ENCODE measurements around the gene LRRC75A. TPM values are rescaled to one million over a fixed set of nuclear protein-coding genes. Genes with fewer than 3 reads are reported as not detected.

Gene LRRC75A
- total RNA-seq, 1 donor from 2014 or later = 2.9 TPM

GRCh38 chr17:16494059-16494458, 2.1 kb upstream of the LRRC75A start:
- H3K4me3 Mint-ChIP-seq = no peak overlapping the region
- H3K27me3 Mint-ChIP-seq = peaks cover 74% of the 10 kb centered on the region

DNA sequence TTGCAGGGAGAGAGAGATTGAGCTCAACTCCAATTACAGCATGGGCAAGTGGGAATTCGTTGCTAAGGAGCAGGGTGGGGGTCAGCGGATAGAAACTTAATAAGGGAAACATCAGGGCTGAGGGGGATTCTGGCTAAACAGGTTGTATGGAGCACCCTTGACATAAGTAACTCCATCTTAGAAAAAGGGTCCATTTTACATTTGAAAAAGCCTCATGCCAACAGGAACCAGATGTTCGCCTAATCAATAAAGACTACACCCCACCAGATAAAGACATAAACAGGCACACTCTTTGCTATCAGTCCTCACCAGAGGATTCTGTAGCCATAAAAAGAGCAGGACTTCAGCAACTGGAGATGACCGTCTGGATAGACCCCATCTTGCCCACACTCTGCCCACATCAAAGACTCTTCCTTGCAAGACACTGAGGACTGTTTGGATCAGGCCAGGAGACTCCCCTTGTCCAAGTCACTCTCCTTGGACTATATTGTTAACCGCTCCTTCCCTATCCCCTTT, 1.6 kb upstream of the LRRC75A start:
- Mint-ChIP-seq H3K27me3 (peaks cover 79% of the 10 kb centered on the region), H3K4me3 (peak overlapping the region; percentile 88), H3K27ac (no peak overlapping the region), H3K36me3 (no peaks in the 10 kb centered on the region), H3K9me3 (no peaks in the 10 kb centered on the region), H3K4me1 (ENCODE audit: unreplicated experiment) (peaks cover 8% of the 10 kb centered on the region)
- TF ChIP-seq, protein P1, sequence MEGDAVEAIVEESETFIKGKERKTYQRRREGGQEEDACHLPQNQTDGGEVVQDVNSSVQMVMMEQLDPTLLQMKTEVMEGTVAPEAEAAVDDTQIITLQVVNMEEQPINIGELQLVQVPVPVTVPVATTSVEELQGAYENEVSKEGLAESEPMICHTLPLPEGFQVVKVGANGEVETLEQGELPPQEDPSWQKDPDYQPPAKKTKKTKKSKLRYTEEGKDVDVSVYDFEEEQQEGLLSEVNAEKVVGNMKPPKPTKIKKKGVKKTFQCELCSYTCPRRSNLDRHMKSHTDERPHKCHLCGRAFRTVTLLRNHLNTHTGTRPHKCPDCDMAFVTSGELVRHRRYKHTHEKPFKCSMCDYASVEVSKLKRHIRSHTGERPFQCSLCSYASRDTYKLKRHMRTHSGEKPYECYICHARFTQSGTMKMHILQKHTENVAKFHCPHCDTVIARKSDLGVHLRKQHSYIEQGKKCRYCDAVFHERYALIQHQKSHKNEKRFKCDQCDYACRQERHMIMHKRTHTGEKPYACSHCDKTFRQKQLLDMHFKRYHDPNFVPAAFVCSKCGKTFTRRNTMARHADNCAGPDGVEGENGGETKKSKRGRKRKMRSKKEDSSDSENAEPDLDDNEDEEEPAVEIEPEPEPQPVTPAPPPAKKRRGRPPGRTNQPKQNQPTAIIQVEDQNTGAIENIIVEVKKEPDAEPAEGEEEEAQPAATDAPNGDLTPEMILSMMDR (conservative IDR thresholded peaks at IDR 0.05) = no peak
- no peak for DNase-seq (ENCODE audit: extremely low spot score, unreplicated experiment)

More at GRCh38 chr17:16494059-16494458, 2.1 kb upstream of the LRRC75A start:
- no peak for DNase-seq (ENCODE audit: extremely low spot score, unreplicated experiment)
- H3K9me3 Mint-ChIP-seq = no peaks in the 10 kb centered on the region
- TF ChIP-seq, protein P1 (conservative IDR thresholded peaks at IDR 0.05) = no peak
- H3K4me1 Mint-ChIP-seq (ENCODE audit: unreplicated experiment) = peaks cover 3% of the 10 kb centered on the region
- no peaks in the 10 kb centered on the region for H3K36me3 Mint-ChIP-seq
- H3K27ac Mint-ChIP-seq = no peak overlapping the region

DNA sequence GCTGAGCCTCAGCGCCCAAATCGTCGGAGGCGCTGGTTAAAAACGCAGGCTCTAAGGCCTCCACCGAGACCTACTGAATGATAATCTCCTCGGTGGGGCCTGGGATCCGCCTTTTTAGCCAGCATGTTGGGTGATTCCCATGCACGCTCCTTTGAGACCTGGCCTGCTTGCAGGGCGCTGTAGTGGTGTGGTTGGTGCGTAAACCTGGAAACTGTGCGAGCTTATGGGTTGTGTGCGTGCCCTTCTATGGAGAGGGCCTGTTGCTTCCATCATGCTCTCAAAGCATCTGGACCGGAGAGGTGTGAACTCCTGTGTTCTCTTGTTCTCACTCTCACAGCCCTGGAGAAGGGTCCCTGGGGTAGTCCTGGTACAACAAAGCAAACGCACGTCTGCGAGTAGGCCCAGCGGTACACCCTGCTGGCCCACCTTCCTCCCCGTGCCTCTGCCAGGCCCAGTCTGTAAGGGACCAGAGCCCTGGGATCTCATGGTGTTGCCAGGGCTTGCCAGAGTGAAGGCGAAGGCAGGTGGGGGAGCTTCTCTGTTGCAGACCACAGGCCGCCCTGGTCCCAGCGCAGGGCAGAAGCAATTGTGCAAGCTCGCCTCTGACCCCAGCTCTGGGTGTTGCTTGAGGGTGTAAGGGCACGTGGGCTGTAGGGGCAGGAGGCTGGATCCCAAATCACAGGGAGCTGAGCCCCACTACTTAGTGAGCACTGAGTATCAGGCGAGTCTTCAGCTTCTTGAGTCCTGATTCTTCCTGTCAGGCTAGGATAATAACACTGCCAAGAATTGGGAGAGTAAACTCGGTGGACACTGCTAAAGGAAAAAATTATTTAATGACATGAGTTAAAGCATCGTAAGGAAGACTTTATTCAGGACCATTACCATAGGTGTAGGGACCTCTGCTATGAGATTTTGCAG, 879 bp upstream of the LRRC75A start:
- Mint-ChIP-seq H3K36me3 (no peaks in the 10 kb centered on the region), H3K9me3 (no peaks in the 10 kb centered on the region), H3K4me1 (ENCODE audit: unreplicated experiment) (peaks cover 9% of the 10 kb centered on the region), H3K27me3 (peaks cover 73% of the 10 kb centered on the region), H3K27ac (no peak overlapping the region), H3K4me3 (peak overlapping the region; percentile 88)
- no peak for DNase-seq (ENCODE audit: extremely low spot score, unreplicated experiment)
- TF ChIP-seq, protein P1 (conservative IDR thresholded peaks at IDR 0.05) = peak; percentile 27

DNA sequence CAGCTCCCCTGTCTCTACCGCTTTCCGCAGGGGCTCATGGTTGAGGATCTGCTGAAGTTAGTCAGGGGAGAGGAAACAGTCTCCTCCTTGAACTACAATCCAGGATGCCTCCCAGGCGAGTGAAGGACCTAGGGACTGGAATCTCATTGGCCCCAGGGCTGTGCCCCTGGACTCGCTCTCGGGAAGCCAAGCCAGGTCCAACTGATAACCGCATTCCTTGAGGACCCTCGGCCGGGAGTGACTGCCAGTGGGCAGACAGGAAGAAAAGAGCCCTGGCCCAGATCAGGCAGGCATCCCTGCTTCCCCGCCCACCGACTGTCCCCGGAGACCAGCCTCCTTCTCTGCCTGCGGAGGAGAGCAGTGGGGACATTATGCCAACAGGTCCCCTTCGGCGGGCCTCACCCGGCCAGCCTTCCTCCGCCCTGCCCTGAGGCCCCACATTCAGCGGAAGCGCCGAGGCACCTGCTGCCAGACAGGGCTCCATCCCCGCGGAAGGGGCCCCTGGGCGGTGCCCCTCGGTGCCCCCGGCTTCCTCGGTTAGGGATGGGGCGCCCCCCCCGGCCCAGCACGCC, 776 bp downstream of the LRRC75A start:
- no peak overlapping the region for H3K27ac Mint-ChIP-seq
- no peaks in the 10 kb centered on the region for H3K36me3 Mint-ChIP-seq
- TF ChIP-seq, protein P1 (conservative IDR thresholded peaks at IDR 0.05) = no peak
- H3K27me3 Mint-ChIP-seq = peaks cover 67% of the 10 kb centered on the region
- H3K9me3 Mint-ChIP-seq = no peaks in the 10 kb centered on the region
- peaks cover 15% of the 10 kb centered on the region for H3K4me1 Mint-ChIP-seq (ENCODE audit: unreplicated experiment)
- no peak for DNase-seq (ENCODE audit: extremely low spot score, unreplicated experiment)
- H3K4me3 Mint-ChIP-seq = peak overlapping the region; percentile 72

DNA sequence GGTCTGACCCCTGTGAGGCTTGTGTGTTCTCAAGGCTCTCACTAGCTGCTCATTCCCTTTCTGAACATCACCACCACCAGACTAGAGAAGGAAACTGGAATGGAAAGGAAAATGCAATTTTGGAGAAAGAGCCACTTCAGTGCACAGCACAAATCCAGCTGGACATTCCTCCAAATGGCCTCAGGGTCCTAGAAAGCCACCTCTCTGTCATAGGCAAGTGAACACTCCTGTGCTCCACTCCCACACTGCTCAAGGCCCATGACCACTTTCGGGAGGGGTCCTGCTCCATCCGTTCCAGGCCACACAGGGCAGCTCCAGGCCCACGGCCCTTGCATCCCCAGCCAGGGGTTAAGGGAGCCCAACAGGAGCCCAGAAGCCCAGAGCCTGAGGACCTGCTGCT, 2.6 kb downstream of the LRRC75A start:
- Mint-ChIP-seq H3K4me3 (no peak overlapping the region), H3K36me3 (no peaks in the 10 kb centered on the region), H3K27ac (no peak overlapping the region), H3K27me3 (peaks cover 54% of the 10 kb centered on the region), H3K4me1 (ENCODE audit: unreplicated experiment) (peaks cover 18% of the 10 kb centered on the region), H3K9me3 (no peaks in the 10 kb centered on the region)
- DNase-seq (ENCODE audit: extremely low spot score, unreplicated experiment) = no peak
- TF ChIP-seq, protein P1 (conservative IDR thresholded peaks at IDR 0.05) = no peak

All from type B pancreatic cell (in vitro differentiated cells).